GM10266 (cell line): ENCODE data around the gene RBPJ.

Source experiments
- DNase-seq: peaks from one replicate; pipeline ENCODE4 v3.0.0; 2012; ENCODE audit errors: extremely low spot score
- TF ChIP-seq, protein P1 (sequence below): IDR thresholded peaks from 2 replicates; pipeline ENCODE4 v1.5.1; 2012; ENCODE audit warnings: mild to moderate bottlenecking, low read depth; ENCODE audit not compliant: control insufficient read depth, insufficient read depth; ENCODE audit errors: missing control alignments

Gene RBPJ

DNA sequence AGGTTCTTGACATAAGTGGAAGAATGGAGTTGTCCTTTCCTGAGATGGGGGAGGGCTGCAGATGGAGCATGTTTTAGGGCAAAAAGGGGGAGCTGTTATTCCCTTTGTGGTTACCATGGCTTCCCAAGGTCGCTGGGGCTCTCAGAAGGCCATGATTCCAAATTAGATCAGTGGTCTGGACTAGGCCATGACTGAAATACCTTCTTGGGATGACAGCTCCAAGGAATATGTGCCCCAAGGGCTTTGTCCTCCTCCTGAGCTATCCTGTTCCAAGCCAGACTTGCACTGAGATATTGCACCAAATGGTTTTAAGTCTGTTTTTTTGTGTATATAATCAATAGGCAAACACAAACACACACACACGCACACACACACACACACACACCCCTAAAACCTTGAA is 3.0 kb upstream of the RBPJ start:
- DNase-seq = no peak
- TF ChIP-seq, protein P1, sequence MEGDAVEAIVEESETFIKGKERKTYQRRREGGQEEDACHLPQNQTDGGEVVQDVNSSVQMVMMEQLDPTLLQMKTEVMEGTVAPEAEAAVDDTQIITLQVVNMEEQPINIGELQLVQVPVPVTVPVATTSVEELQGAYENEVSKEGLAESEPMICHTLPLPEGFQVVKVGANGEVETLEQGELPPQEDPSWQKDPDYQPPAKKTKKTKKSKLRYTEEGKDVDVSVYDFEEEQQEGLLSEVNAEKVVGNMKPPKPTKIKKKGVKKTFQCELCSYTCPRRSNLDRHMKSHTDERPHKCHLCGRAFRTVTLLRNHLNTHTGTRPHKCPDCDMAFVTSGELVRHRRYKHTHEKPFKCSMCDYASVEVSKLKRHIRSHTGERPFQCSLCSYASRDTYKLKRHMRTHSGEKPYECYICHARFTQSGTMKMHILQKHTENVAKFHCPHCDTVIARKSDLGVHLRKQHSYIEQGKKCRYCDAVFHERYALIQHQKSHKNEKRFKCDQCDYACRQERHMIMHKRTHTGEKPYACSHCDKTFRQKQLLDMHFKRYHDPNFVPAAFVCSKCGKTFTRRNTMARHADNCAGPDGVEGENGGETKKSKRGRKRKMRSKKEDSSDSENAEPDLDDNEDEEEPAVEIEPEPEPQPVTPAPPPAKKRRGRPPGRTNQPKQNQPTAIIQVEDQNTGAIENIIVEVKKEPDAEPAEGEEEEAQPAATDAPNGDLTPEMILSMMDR = no peak

DNA sequence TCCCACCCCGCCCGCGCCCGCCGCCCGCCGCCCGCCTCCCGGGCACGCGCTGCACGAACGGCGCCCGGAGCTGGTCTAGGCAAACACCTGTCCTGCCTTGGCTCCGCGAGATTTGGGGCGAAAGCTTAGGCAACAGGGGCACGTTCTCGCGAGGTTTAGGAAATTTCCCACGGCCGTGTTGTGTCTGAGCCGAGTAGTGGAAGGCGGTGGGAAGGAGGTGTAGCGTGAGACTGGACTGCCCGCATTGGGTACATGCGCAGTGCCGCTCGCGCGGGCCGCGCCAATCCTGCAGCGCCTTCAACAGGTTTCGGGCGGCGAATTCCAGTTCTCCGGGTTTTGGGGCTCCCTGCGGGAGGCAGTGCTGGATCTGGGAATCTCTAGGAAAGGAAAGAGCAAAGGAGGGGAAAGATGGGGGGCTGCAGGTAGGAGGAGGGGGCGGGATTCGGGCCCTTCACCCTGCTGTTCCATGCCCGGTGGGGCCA is 1.3 kb upstream of the RBPJ start:
- DNase-seq = peak; percentile 97
- TF ChIP-seq, protein P1 = peak; percentile 52

DNA sequence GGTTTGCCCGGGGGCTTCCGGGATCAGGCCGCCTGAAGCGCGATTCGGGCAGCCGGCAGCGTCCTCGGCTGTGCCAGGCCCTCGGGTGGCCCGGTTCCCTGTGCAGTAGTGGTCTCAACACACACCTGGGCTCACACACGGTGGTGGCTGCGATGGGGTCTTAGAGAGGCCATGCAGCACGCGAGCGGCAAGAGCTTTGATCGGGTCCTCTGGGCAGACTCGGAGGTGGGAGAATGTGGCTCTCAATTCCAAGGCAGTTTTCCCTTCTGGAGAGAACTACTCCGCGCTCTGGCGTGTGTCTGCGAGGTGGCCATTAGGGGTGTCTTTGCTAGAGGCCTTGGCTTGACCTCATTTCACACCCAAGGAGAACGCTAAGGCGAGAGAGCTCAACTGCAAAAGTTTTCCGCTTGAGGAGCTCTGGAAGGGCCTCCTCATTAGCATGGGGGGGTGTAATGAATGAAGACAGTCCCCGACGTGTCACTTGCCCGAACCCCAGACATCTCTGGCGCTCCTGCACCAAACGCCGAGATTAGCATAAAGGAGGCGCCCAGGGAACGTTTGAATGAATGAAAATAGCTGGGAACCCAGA is 771 bp upstream of the RBPJ start:
- TF ChIP-seq, protein P1 = no peak
- DNase-seq = peak; percentile 83

GRCh38 chr4:26321373-26322221 is 783 bp downstream of the RBPJ start:
- peak; percentile 34 for DNase-seq
- TF ChIP-seq, protein P1 = no peak

DNA sequence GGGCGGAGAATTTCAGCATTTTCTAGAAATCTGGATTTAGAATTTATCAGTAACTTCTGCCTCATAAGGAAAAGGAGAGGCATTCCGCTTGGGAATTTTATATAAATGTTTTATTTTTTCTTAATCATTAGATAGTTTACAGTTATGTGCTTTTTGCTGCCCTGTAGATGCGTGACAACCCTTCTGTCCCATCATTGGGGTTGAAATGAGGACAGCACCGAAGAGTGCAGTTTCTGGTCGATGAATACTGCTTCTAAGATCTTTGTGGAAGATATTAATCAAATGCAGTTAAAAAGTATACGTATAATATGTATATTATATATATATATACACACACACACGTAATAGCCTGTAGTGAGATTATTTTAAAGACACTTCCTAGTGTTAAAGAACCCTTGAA is 1.5 kb downstream of the RBPJ start:
- TF ChIP-seq, protein P1 = no peak
- no peak for DNase-seq

- TF ChIP-seq, protein P1 = no peak
- DNase-seq = no peak
Measured at GRCh38 chr4:26323821-26324220, 3.0 kb downstream of the RBPJ start.

DNA sequence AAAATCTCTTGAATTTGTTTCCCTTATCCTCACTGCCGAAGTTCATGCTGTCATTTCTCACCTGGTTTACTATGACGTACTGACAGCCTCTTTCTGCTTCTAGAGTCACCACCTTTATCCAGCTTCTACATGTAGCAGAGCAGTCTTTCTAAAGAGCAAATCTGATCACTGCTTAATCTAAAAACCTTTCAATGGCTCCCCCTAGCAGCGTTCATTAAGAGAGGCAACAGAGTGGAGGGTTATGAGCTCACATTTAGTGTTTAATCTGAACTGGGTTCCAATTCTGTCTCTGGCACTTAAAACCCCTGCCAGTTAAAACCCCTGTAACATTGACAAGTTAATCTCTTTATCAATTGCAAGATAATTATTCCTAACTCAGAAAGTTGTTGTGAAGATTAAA is 4.4 kb downstream of the RBPJ start:
- DNase-seq = no peak
- TF ChIP-seq, protein P1 = peak; percentile 39
